BJ (cell line): ENCODE results near the gene C1QB. TPM values are rescaled to one million over a fixed set of nuclear protein-coding genes. Genes with fewer than 3 reads are reported as not detected.

Experiments
- CTCF ChIA-PET: fragments of 350-600 bp; formaldehyde crosslinking; extraction: SDS; loops from one replicate; lab custom pipeline; 2021; ENCODE audit warnings: antibody characterized with exemption, inconsistent platforms; lab: Yijun Ruan, JAX
- POLR2A ChIA-PET: fragments of 300-600 bp; sonication (Branson Sonifier 250); formaldehyde crosslinking; extraction: SDS; loops from one replicate; lab custom pipeline; 2021; ENCODE audit warnings: antibody characterized with exemption; lab: Charles Lee
- DNase-seq: peaks from one replicate; pipeline ENCODE4 v3.0.0-alpha.2; 2011; ENCODE audit warnings: low read depth
- H3K27me3 ChIP-seq: 2 replicates; pipeline ENCODE4 v1.6.0; 2011; ENCODE audit warnings: low read length; ENCODE audit not compliant: control insufficient read depth, insufficient read depth
- H3K36me3 ChIP-seq: 2 replicates; pipeline ENCODE4 v1.5.1; 2011; ENCODE audit warnings: low read length; ENCODE audit not compliant: control insufficient read depth, insufficient read depth
- H3K4me3 ChIP-seq: 2 replicates; pipeline ENCODE4 v1.5.1; 2011; ENCODE audit warnings: low read depth, mild to moderate bottlenecking, control low read depth, low read length
- CTCF ChIP-seq: IDR thresholded peaks from 2 replicates; pipeline ENCODE4 v1.5.1; 2011; ENCODE audit warnings: low read depth, mild to moderate bottlenecking, control low read depth, inconsistent platforms, low read length, moderate library complexity; ENCODE audit not compliant: insufficient read depth
- polyA plus RNA-seq: library from polyadenylated mRNA; depleted of rRNA; stranded (reverse); fragments of >200 nt; gene quantifications from 2 replicates; pipeline ENCODE4 v1.2.3, GENCODE V29; 2011

The C1QB gene
- polyA plus RNA-seq, 1 experiment, result not detected

- CTCF ChIA-PET, result interaction anchor here (1.2 kb wide), 1 partner anchor 200 kb away, joined by 3 read pairs; no protein-coding TSS in a partner anchor
- Histone ChIP-seq H3K36me3 (no peaks in the 10 kb centered on the region), H3K4me3 (no peak overlapping the region), H3K27me3 (peaks cover 17% of the 10 kb centered on the region)
- no peak for DNase-seq
- no peak for TF ChIP-seq CTCF
- POLR2A ChIA-PET, result no interaction called here
Observed at GRCh38 chr1:22616571-22616970, 36.5 kb upstream of the C1QB start.

- Histone ChIP-seq H3K27me3 (peaks cover 17% of the 10 kb centered on the region), H3K36me3 (no peaks in the 10 kb centered on the region), H3K4me3 (no peak overlapping the region)
- DNase-seq, result no peak
- ChIA-PET POLR2A (no interaction called here), CTCF (no interaction called here)
- TF ChIP-seq CTCF, result no peak
Observed at GRCh38 chr1:22618056-22618455, 35.0 kb upstream of the C1QB start.

GRCh38 chr1:22619252-22619651 lies 33.8 kb upstream of the C1QB start:
- no peaks in the 10 kb centered on the region for H3K36me3 ChIP-seq
- H3K27me3 ChIP-seq, result peaks cover 19% of the 10 kb centered on the region
- POLR2A ChIA-PET, result no interaction called here
- no peak for DNase-seq
- CTCF ChIA-PET, result no interaction called here
- no peak for TF ChIP-seq CTCF
- H3K4me3 ChIP-seq, result no peak overlapping the region

GRCh38 chr1:22619798-22620197 lies 33.2 kb upstream of the C1QB start:
- CTCF ChIA-PET, result no interaction called here
- DNase-seq, result no peak
- no peaks in the 10 kb centered on the region for H3K36me3 ChIP-seq
- TF ChIP-seq CTCF, result no peak
- POLR2A ChIA-PET, result no interaction called here
- H3K27me3 ChIP-seq, result peaks cover 19% of the 10 kb centered on the region
- no peak overlapping the region for H3K4me3 ChIP-seq

GRCh38 chr1:22621761-22622160 lies 31.3 kb upstream of the C1QB start:
- TF ChIP-seq CTCF, result no peak
- ChIA-PET CTCF (no interaction called here), POLR2A (no interaction called here)
- no peaks in the 10 kb centered on the region for H3K36me3 ChIP-seq
- no peak overlapping the region for H3K4me3 ChIP-seq
- H3K27me3 ChIP-seq, result peaks cover 18% of the 10 kb centered on the region
- no peak for DNase-seq
